Liver (tissue), 2 donors: ENCODE data around the gene DIP2C.

Source experiments
- TF ChIP-seq, protein P1 (sequence below): IDR thresholded peaks from 2 replicates; pipeline ENCODE4 v1.6.1; 2016; ENCODE audit warnings: antibody characterized with exemption
- TF ChIP-seq, protein P2 (sequence below): IDR thresholded peaks from 2 replicates; pipeline ENCODE4 v1.6.1; 2016; ENCODE audit warnings: antibody characterized with exemption, mild to moderate bottlenecking
- TF ChIP-seq, protein P3 (sequence below): fragments of 150-350 bp; IDR thresholded peaks from 2 replicates; pipeline ENCODE4 v1.5.1; 2017; ENCODE audit warnings: improper control_type of control experiment, low read depth, low read length; ENCODE audit not compliant: missing input control
- donor health status: healthy.

DNA sequence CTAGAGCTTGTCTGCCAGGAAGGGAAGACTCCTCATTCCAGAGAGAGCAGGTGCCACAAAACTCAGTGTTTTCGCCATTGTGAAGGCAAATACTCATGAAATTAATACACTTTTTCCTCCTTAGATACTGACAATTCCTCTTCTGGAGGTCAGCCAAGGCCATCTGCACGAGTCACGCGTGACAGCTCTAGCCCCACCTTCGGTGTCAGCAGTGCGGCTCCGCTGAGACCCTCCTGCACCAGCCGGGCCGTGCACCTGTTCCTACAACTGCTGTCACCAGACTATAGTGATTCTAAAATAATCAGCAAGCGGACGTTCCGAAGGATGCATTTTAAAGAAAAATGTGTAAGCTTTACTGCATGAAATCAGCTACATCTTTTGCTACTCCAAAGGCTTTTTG, 127.7 kb downstream of the DIP2C start:
- TF ChIP-seq, protein P1, sequence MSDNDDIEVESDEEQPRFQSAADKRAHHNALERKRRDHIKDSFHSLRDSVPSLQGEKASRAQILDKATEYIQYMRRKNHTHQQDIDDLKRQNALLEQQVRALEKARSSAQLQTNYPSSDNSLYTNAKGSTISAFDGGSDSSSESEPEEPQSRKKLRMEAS, result no peak
- TF ChIP-seq, protein P2, sequence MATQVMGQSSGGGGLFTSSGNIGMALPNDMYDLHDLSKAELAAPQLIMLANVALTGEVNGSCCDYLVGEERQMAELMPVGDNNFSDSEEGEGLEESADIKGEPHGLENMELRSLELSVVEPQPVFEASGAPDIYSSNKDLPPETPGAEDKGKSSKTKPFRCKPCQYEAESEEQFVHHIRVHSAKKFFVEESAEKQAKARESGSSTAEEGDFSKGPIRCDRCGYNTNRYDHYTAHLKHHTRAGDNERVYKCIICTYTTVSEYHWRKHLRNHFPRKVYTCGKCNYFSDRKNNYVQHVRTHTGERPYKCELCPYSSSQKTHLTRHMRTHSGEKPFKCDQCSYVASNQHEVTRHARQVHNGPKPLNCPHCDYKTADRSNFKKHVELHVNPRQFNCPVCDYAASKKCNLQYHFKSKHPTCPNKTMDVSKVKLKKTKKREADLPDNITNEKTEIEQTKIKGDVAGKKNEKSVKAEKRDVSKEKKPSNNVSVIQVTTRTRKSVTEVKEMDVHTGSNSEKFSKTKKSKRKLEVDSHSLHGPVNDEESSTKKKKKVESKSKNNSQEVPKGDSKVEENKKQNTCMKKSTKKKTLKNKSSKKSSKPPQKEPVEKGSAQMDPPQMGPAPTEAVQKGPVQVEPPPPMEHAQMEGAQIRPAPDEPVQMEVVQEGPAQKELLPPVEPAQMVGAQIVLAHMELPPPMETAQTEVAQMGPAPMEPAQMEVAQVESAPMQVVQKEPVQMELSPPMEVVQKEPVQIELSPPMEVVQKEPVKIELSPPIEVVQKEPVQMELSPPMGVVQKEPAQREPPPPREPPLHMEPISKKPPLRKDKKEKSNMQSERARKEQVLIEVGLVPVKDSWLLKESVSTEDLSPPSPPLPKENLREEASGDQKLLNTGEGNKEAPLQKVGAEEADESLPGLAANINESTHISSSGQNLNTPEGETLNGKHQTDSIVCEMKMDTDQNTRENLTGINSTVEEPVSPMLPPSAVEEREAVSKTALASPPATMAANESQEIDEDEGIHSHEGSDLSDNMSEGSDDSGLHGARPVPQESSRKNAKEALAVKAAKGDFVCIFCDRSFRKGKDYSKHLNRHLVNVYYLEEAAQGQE, result no peak
- TF ChIP-seq, protein P3, sequence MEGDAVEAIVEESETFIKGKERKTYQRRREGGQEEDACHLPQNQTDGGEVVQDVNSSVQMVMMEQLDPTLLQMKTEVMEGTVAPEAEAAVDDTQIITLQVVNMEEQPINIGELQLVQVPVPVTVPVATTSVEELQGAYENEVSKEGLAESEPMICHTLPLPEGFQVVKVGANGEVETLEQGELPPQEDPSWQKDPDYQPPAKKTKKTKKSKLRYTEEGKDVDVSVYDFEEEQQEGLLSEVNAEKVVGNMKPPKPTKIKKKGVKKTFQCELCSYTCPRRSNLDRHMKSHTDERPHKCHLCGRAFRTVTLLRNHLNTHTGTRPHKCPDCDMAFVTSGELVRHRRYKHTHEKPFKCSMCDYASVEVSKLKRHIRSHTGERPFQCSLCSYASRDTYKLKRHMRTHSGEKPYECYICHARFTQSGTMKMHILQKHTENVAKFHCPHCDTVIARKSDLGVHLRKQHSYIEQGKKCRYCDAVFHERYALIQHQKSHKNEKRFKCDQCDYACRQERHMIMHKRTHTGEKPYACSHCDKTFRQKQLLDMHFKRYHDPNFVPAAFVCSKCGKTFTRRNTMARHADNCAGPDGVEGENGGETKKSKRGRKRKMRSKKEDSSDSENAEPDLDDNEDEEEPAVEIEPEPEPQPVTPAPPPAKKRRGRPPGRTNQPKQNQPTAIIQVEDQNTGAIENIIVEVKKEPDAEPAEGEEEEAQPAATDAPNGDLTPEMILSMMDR, result no peak
